ENCODE measurements around the gene ARHGEF7. TPM values are rescaled to one million over a fixed set of nuclear protein-coding genes. Genes with fewer than 3 reads are reported as not detected.
A peak's percentile ranks its signal among the peaks of the same experiment; 100 is the strongest.

ARHGEF7 gene
- total RNA-seq, 1 donor from 2014 or later: 64.6 TPM

DNA sequence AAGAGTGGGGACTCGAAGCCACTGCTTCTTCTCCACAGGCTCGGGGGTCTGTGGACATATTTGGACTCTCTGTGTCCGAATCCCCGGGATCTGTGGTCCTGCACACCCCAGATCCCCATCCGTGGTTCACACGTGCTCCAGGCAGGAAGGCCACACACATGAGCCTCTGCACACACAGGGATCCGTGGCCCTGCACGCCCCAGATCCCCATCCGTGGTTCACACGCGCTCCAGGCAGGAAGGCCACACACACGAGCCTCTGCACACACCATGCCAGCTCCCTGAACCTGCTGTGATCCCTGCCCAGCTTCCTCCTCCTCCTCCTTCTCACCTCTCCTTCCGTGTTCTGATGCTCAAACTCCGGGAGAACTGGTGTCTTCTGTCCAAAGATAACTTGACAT, 208.4 kb downstream of the ARHGEF7 start:
- Mint-ChIP-seq H3K4me3 (no peak overlapping the region), H3K4me1 (peaks cover 10% of the 10 kb centered on the region), H3K27me3 (ENCODE audit: insufficient read depth, low read depth) (peaks cover 10% of the 10 kb centered on the region), H3K36me3 (no peaks in the 10 kb centered on the region), H3K27ac (peak overlapping the region; percentile 58), H3K9me3 (no peaks in the 10 kb centered on the region)
- Histone ChIP-seq H3K36me3 (no peaks in the 10 kb centered on the region), H3K27ac (no peak overlapping the region), H3K4me2 (no peak overlapping the region), H3K4me3 (no peak overlapping the region), H2AFZ (replicated peaks) (no peak overlapping the region), H4K20me1 (ENCODE audit: low read depth) (no peaks in the 10 kb centered on the region), H3K27me3 (no peaks in the 10 kb centered on the region), H3F3A (ENCODE audit: low read depth) (no peaks in the 10 kb centered on the region), H3K9me3 (ENCODE audit: low read depth) (no peaks in the 10 kb centered on the region), H3K9ac (no peak overlapping the region), H3K4me1 (no peaks in the 10 kb centered on the region), H3K79me2 (ENCODE audit: low read depth) (no peaks in the 10 kb centered on the region)
- DNase-seq (ENCODE audit: low spot score): no peak
- TF ChIP-seq EZH2 (IDR thresholded peaks at IDR 0.05) (no peak), EZH2phosphoT487 (IDR thresholded peaks at IDR 0.05) (no peak)
- TF ChIP-seq, protein P1, sequence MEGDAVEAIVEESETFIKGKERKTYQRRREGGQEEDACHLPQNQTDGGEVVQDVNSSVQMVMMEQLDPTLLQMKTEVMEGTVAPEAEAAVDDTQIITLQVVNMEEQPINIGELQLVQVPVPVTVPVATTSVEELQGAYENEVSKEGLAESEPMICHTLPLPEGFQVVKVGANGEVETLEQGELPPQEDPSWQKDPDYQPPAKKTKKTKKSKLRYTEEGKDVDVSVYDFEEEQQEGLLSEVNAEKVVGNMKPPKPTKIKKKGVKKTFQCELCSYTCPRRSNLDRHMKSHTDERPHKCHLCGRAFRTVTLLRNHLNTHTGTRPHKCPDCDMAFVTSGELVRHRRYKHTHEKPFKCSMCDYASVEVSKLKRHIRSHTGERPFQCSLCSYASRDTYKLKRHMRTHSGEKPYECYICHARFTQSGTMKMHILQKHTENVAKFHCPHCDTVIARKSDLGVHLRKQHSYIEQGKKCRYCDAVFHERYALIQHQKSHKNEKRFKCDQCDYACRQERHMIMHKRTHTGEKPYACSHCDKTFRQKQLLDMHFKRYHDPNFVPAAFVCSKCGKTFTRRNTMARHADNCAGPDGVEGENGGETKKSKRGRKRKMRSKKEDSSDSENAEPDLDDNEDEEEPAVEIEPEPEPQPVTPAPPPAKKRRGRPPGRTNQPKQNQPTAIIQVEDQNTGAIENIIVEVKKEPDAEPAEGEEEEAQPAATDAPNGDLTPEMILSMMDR (IDR thresholded peaks at IDR 0.05): no peak

DNA sequence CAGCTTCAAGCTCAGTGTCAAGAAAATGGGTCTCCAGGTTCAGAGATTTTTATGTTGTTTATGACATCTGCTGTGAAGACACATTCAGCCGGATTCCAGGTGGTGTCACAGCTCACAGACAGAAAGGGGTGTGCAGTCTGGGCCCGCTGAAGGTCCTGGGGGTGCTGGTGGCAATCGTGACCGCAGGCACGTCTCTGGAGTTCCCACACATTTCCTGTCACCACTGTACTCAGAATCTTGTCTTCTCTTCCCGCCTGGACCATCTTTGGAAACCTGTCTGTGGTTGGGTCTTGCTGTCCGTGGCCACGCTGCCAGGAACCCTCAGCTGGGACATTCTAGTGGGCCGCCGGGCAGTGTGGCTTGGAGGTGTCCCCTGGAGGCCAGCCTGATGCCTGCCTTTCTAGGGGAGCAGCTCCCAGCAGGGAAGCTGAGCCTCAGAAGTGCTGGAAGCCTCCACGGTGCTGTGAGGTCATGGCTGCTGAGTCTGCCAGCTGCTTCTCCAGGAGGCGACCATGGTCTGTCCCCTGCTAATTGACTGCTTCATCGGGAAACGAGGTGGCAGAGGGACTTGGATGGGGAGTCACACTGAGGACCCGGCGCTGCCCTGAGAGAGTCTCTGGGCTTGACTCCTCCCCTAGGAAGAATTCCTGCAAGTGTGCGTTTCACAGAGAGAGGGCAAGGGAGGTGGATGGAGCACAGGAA, 209.0 kb downstream of the ARHGEF7 start:
- Histone ChIP-seq H3K27me3 (no peaks in the 10 kb centered on the region), H3F3A (ENCODE audit: low read depth) (no peaks in the 10 kb centered on the region), H3K9ac (no peak overlapping the region), H3K4me2 (no peak overlapping the region), H3K36me3 (no peaks in the 10 kb centered on the region), H3K4me3 (no peak overlapping the region), H2AFZ (replicated peaks) (no peak overlapping the region), H3K9me3 (ENCODE audit: low read depth) (no peaks in the 10 kb centered on the region), H3K79me2 (ENCODE audit: low read depth) (no peaks in the 10 kb centered on the region), H4K20me1 (ENCODE audit: low read depth) (no peaks in the 10 kb centered on the region), H3K4me1 (no peaks in the 10 kb centered on the region), H3K27ac (no peak overlapping the region)
- H3K27me3 Mint-ChIP-seq (ENCODE audit: insufficient read depth, low read depth): peaks cover 10% of the 10 kb centered on the region
- no peak overlapping the region for H3K4me3 Mint-ChIP-seq
- no peaks in the 10 kb centered on the region for H3K36me3 Mint-ChIP-seq
- H3K9me3 Mint-ChIP-seq: no peaks in the 10 kb centered on the region
- DNase-seq (ENCODE audit: low spot score): no peak
- TF ChIP-seq, protein P1 (IDR thresholded peaks at IDR 0.05): no peak
- TF ChIP-seq EZH2phosphoT487 (IDR thresholded peaks at IDR 0.05) (no peak), EZH2 (IDR thresholded peaks at IDR 0.05) (no peak)
- peaks cover 10% of the 10 kb centered on the region for H3K4me1 Mint-ChIP-seq
- no peak overlapping the region for H3K27ac Mint-ChIP-seq

DNA sequence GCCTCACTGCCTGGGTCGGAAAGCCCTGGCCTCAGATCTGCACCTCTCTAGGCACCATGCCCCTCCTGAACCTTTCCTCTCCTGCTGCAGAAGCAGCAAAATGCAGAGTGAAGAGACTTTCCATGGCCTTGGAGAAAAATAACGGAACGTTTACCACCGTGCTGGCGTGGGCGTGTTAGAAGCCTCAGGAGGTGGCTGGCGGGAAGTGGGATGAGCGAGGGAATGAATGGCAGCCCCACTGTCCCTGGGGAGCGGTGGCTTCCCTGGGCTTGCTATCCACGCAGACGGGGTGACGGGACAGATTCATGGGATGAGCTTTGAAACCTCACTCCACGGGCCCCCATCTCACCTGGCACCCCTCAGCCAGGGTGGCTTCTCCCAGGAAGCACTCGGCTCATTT, 209.6 kb downstream of the ARHGEF7 start:
- Mint-ChIP-seq H3K4me3 (no peak overlapping the region), H3K9me3 (no peaks in the 10 kb centered on the region), H3K27me3 (ENCODE audit: insufficient read depth, low read depth) (peaks cover 9% of the 10 kb centered on the region), H3K36me3 (no peaks in the 10 kb centered on the region), H3K27ac (peak overlapping the region; percentile 74), H3K4me1 (peaks cover 10% of the 10 kb centered on the region)
- no peaks in the 10 kb centered on the region for H3K36me3 ChIP-seq
- no peaks in the 10 kb centered on the region for H3K79me2 ChIP-seq (ENCODE audit: low read depth)
- H3K9ac ChIP-seq: no peak overlapping the region
- TF ChIP-seq EZH2phosphoT487 (IDR thresholded peaks at IDR 0.05) (no peak), EZH2 (IDR thresholded peaks at IDR 0.05) (no peak)
- TF ChIP-seq, protein P1 (IDR thresholded peaks at IDR 0.05): no peak
- no peak overlapping the region for H2AFZ ChIP-seq (replicated peaks)
- no peak overlapping the region for H3K4me3 ChIP-seq
- no peak overlapping the region for H3K27ac ChIP-seq
- no peak for DNase-seq (ENCODE audit: low spot score)
- H4K20me1 ChIP-seq (ENCODE audit: low read depth): no peaks in the 10 kb centered on the region
- no peaks in the 10 kb centered on the region for H3K4me1 ChIP-seq
- H3F3A ChIP-seq (ENCODE audit: low read depth): no peaks in the 10 kb centered on the region
- H3K9me3 ChIP-seq (ENCODE audit: low read depth): no peaks in the 10 kb centered on the region
- H3K27me3 ChIP-seq: no peaks in the 10 kb centered on the region
- H3K4me2 ChIP-seq: no peak overlapping the region

Measured in neural progenitor cell (in vitro differentiated cells).